ENCODE measurements around the gene FOXL1. TPM values are rescaled to one million over a fixed set of nuclear protein-coding genes. Genes with fewer than 3 reads are reported as not detected.

The FOXL1 gene
- polyA plus RNA-seq, 1 donor (not counting 4 experiments of a cell fraction or from before 2014, with no cell fraction given): 0.10 TPM

GRCh38 chr16:86616906-86617305 lies 38.6 kb downstream of the FOXL1 start:
- H4K20me1 ChIP-seq (ENCODE audit: control insufficient read depth, extremely low read depth, insufficient read depth, low read length): no peaks in the 10 kb centered on the region
- no peak overlapping the region for H3K9ac ChIP-seq (ENCODE audit: control insufficient read depth, extremely low read depth, insufficient read depth, low read length)
- TF ChIP-seq EZH2 (IDR thresholded peaks at IDR 0.05; ENCODE audit: low read length) (no peak), CTCF (optimal IDR thresholded peaks at IDR 0.05 in 1 of 3, IDR thresholded peaks at IDR 0.05 in 1 of 3, conservative IDR thresholded peaks at IDR 0.05 in 1 of 3; ENCODE audit: extremely low read depth in 1 of 3, insufficient read depth in 2 of 3, low read length in 3 of 3) (no peak)
- FAIRE-seq (no peak), DNase-seq (ENCODE audit: low read depth, low spot score) (no peak)
- no peak overlapping the region for H3K4me3 ChIP-seq (ENCODE audit: control insufficient read depth in 2 of 3, extremely low read depth in 1 of 3, insufficient read depth in 2 of 3, low read depth in 1 of 3, low read length in 3 of 3)
- no peaks in the 10 kb centered on the region for H3K9me1 ChIP-seq (ENCODE audit: control insufficient read depth, extremely low read depth, insufficient read depth, low read length)
- H3K27ac ChIP-seq (ENCODE audit: control insufficient read depth, insufficient read depth, low read length): no peak overlapping the region
- H2AFZ ChIP-seq (ENCODE audit: control insufficient read depth, low read length): no peak overlapping the region
- H3K4me1 ChIP-seq (ENCODE audit: control insufficient read depth, extremely low read depth, insufficient read depth, low read length): no peaks in the 10 kb centered on the region
- no peaks in the 10 kb centered on the region for H3K79me2 ChIP-seq (ENCODE audit: control insufficient read depth, insufficient read depth, low read length)
- dilution Hi-C loops (cut with MboI; ENCODE audit: extremely low pct_ligation_motif_present, low sequenced_read_pairs): no loop called here
- no peaks in the 10 kb centered on the region for H3K36me3 ChIP-seq (ENCODE audit: control insufficient read depth in 2 of 2, extremely low read depth in 1 of 2, insufficient read depth in 2 of 2, low read length in 2 of 2)
- H3K4me2 ChIP-seq (ENCODE audit: control insufficient read depth, extremely low read depth, insufficient read depth, low read depth, low read length): no peak overlapping the region
- H3K9me3 ChIP-seq (ENCODE audit: control insufficient read depth, low read depth, low read length): no peaks in the 10 kb centered on the region
- no peaks in the 10 kb centered on the region for H3K27me3 ChIP-seq (ENCODE audit: control insufficient read depth, extremely low read depth, insufficient read depth, low read length)

- dilution Hi-C loops (cut with MboI; ENCODE audit: extremely low pct_ligation_motif_present, low sequenced_read_pairs): no loop called here
- TF ChIP-seq EZH2 (IDR thresholded peaks at IDR 0.05; ENCODE audit: low read length) (no peak), CTCF (optimal IDR thresholded peaks at IDR 0.05 in 1 of 3, IDR thresholded peaks at IDR 0.05 in 1 of 3, conservative IDR thresholded peaks at IDR 0.05 in 1 of 3; ENCODE audit: extremely low read depth in 1 of 3, insufficient read depth in 2 of 3, low read length in 3 of 3) (no peak)
- no peaks in the 10 kb centered on the region for H3K9me1 ChIP-seq (ENCODE audit: control insufficient read depth, extremely low read depth, insufficient read depth, low read length)
- H3K4me1 ChIP-seq (ENCODE audit: control insufficient read depth, extremely low read depth, insufficient read depth, low read length): no peaks in the 10 kb centered on the region
- no peaks in the 10 kb centered on the region for H4K20me1 ChIP-seq (ENCODE audit: control insufficient read depth, extremely low read depth, insufficient read depth, low read length)
- H2AFZ ChIP-seq (ENCODE audit: control insufficient read depth, low read length): no peak overlapping the region
- H3K4me3 ChIP-seq (ENCODE audit: control insufficient read depth in 2 of 3, extremely low read depth in 1 of 3, insufficient read depth in 2 of 3, low read depth in 1 of 3, low read length in 3 of 3): no peak overlapping the region
- no peak overlapping the region for H3K4me2 ChIP-seq (ENCODE audit: control insufficient read depth, extremely low read depth, insufficient read depth, low read depth, low read length)
- no peaks in the 10 kb centered on the region for H3K79me2 ChIP-seq (ENCODE audit: control insufficient read depth, insufficient read depth, low read length)
- no peaks in the 10 kb centered on the region for H3K27me3 ChIP-seq (ENCODE audit: control insufficient read depth, extremely low read depth, insufficient read depth, low read length)
- DNase-seq (ENCODE audit: low read depth, low spot score): no peak
- no peaks in the 10 kb centered on the region for H3K36me3 ChIP-seq (ENCODE audit: control insufficient read depth in 2 of 2, extremely low read depth in 1 of 2, insufficient read depth in 2 of 2, low read length in 2 of 2)
- no peak overlapping the region for H3K9ac ChIP-seq (ENCODE audit: control insufficient read depth, extremely low read depth, insufficient read depth, low read length)
- H3K27ac ChIP-seq (ENCODE audit: control insufficient read depth, insufficient read depth, low read length): no peak overlapping the region
- no peak for FAIRE-seq
- no peaks in the 10 kb centered on the region for H3K9me3 ChIP-seq (ENCODE audit: control insufficient read depth, low read depth, low read length)
These were observed 40.3 kb downstream of the FOXL1 start for GRCh38 chr16:86618431-86619238.

Measured in keratinocyte (primary cell).